ENCODE data around the gene OOSP1. TPM values are rescaled to one million over a fixed set of nuclear protein-coding genes. Genes with fewer than 3 reads are reported as not detected.

OOSP1 gene
- total and polyA plus RNA-seq, 2 of the 8 experiments (the other 6 are each of a cell fraction or from before 2014, with no cell fraction given): not detected

GRCh38 chr11:59990421-59990820 is 52.2 kb downstream of the OOSP1 start (continued):
- TF ChIP-seq RXRA (IDR thresholded peaks at IDR 0.05; ENCODE audit: insufficient read depth, low read depth, low read length) (no peak), RNF2 (IDR thresholded peaks at IDR 0.05; ENCODE audit: borderline replicate concordance, low read depth, low read length, missing control alignments, poor library complexity, severe bottlenecking) (no peak), MAX (IDR thresholded peaks at IDR 0.05) (no peak)

Data from H1 (cell line).